ENCODE results near the gene BROX.
"Not testable (repeated sequence)": the region's sequence is repeated elsewhere in the genome, so short reads cannot be mapped to it uniquely, and the experiment has no call there.

BROX gene, protein sequence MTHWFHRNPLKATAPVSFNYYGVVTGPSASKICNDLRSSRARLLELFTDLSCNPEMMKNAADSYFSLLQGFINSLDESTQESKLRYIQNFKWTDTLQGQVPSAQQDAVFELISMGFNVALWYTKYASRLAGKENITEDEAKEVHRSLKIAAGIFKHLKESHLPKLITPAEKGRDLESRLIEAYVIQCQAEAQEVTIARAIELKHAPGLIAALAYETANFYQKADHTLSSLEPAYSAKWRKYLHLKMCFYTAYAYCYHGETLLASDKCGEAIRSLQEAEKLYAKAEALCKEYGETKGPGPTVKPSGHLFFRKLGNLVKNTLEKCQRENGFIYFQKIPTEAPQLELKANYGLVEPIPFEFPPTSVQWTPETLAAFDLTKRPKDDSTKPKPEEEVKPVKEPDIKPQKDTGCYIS

GRCh38 chr1:222712253-222713090 is at the start of gene BROX, which contains the start of gene AIDA:
BROX (plus strand) TSS chr1:222712564; CDS start chr1:222715700, 3,136 bp downstream.
AIDA (minus strand) TSS chr1:222712491; CDS start chr1:222712317, 174 bp downstream.
- TF ChIP-seq, protein P1, sequence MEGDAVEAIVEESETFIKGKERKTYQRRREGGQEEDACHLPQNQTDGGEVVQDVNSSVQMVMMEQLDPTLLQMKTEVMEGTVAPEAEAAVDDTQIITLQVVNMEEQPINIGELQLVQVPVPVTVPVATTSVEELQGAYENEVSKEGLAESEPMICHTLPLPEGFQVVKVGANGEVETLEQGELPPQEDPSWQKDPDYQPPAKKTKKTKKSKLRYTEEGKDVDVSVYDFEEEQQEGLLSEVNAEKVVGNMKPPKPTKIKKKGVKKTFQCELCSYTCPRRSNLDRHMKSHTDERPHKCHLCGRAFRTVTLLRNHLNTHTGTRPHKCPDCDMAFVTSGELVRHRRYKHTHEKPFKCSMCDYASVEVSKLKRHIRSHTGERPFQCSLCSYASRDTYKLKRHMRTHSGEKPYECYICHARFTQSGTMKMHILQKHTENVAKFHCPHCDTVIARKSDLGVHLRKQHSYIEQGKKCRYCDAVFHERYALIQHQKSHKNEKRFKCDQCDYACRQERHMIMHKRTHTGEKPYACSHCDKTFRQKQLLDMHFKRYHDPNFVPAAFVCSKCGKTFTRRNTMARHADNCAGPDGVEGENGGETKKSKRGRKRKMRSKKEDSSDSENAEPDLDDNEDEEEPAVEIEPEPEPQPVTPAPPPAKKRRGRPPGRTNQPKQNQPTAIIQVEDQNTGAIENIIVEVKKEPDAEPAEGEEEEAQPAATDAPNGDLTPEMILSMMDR (IDR thresholded peaks at IDR 0.05; ENCODE audit: extremely low read depth, missing control alignments) = no peak
- DNase-seq (ENCODE audit: low spot score) = peak; percentile 92

GRCh38 chr1:222663431-222663934 is 48.9 kb upstream of the BROX start:
- no peak for DNase-seq (ENCODE audit: low spot score)
- TF ChIP-seq, protein P1 (IDR thresholded peaks at IDR 0.05; ENCODE audit: extremely low read depth, missing control alignments) = no peak

DNA sequence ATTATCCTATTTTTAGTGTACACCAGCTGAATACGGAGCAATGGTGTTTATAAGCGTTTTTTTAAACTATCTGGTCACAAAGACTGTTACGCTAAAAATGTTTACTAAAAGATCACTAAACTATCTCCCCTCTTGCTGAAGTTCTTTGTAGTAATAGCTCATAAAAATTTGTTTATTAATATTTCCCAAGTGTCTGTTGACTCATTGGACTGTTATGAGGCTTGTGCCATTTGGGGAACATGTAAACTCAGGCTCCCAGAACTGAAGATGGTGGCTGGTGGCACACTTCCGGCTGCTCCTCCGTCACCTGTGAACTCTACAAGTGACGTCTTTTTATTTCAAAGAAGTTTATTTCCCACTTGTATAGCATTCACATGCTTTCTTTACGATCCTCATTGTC is 46.4 kb upstream of the BROX start:
- TF ChIP-seq, protein P1 (IDR thresholded peaks at IDR 0.05; ENCODE audit: extremely low read depth, missing control alignments) = no peak
- DNase-seq (ENCODE audit: low spot score) = no peak

DNA sequence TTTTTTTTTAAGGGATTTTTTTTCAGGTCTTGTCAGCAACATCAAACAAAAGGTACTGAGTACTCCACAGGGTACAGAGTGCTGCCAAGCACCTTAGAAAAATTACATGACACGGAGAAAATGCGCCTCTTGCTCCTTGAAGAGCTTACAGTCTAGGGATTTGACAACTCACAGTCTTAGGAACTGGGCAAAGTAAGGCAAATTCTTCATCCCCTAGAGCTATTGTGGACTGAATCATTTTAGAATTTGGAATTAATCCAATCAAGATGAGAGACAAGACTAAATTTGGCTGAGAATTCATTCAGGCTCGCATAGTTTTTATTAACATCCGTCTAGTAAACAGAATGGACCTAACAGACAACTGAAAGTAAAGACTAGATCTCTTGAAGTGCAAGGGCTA is 44.2 kb upstream of the BROX start:
- DNase-seq (ENCODE audit: low spot score) = not testable (repeated sequence)

- DNase-seq (ENCODE audit: low spot score) = not testable (repeated sequence)
Observed at GRCh38 chr1:222669107-222669506, 43.3 kb upstream of the BROX start.

DNA sequence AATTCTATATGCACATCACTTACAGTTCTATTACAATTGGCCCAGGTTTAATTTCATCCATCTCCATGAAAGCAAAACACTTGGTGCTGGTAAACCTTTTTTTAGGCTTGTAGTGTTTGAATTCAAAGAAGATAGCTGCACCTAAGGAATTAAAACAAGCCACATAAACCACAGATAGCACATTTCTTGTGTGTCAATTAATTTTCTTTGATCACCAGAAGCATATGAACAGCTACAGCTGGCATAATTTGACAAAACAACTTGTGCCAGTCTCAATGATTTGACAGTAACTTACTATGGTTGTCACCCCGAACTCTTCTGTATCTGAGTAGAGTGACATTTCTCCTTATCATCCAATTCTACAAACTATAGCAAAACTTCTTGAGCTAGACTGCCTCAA is 42.3 kb upstream of the BROX start:
- TF ChIP-seq, protein P1 (IDR thresholded peaks at IDR 0.05; ENCODE audit: extremely low read depth, missing control alignments) = no peak
- DNase-seq (ENCODE audit: low spot score) = no peak

DNA sequence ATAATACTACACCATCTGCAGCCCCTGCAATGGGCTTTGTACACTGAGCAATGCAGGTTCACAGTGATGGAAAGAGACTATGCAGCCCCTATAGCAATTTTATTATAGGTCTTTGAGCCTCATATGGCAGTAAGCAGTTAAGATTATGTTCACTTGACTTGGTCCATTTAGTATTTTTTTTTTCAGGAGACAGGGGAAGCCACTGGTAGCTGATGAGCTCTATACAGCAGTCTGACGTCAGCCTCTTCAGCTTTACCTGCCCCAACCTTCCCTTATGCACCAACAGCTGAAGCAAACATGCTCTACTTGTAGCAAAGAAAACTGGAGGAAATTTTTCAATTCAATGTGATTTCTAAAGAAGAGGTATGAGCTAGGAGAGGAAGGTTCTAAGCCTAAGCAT is 32.3 kb upstream of the BROX start:
- no peak for DNase-seq (ENCODE audit: low spot score)
- TF ChIP-seq, protein P1 (IDR thresholded peaks at IDR 0.05; ENCODE audit: extremely low read depth, missing control alignments) = no peak

GRCh38 chr1:222691016-222691415 is 21.3 kb upstream of the BROX start:
- DNase-seq (ENCODE audit: low spot score) = no peak
- TF ChIP-seq, protein P1 (IDR thresholded peaks at IDR 0.05; ENCODE audit: extremely low read depth, missing control alignments) = no peak
